GM18868 (cell line): Measurements from ENCODE around the gene ATP13A1.
"Not testable (repeated sequence)": the region's sequence is repeated elsewhere in the genome, so short reads cannot be mapped to it uniquely, and the experiment has no call there.

ENCODE experiments used
- ATAC-seq: cut with Tn5 transposase; IDR thresholded peaks from one replicate; pipeline ENCODE4 v1.9.1; 2021; ENCODE audit warnings: mild to moderate bottlenecking, moderate library complexity; ENCODE audit not compliant: unreplicated experiment

Gene ATP13A1

DNA sequence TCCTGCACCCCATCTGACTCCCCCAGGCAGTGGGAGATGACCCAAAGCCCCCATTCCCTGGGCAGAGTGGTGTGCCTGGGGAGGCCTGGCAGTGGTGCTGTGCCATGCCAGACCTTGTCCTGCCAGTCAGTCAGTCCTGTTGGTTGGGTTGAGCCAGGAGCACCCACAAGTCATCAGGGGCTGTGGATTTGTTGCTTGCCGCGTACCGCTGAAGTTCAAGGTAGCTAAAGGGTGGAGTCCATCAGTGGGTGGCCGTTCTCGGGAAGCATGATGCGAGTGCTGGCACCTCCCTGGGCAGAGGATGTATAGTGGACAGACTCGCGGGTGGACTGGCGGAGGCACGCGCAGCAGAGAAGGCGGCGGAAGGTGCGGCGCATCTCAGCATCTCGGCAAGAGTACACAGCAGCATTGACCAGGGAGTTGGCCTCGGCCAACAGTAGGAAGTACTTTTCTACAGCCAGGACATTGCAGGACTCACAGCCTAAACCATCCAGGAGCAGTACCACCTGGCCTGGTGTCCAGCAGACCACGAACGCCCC is 39.4 kb downstream of the ATP13A1 start:
- ATAC-seq: no peak

DNA sequence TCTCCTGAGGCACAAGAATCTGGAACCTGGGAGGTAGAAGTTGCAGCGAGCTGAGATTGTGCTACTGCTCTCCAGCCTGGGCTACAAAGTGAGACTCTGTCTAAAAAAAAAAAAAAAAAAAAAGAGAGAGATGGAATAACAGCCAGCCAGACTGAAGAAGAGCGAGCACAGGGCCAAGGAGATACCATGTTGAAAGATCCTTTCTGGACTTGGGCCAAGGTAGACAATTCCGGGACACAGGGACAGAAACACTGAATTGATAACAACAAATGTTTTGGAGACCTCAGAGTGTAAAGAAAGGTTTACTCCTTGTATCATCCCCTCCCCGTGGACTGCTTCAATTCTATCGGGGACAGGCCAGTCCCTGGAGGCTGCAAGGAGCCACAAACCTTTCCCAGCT is 40.1 kb downstream of the ATP13A1 start:
- ATAC-seq: no peak

DNA sequence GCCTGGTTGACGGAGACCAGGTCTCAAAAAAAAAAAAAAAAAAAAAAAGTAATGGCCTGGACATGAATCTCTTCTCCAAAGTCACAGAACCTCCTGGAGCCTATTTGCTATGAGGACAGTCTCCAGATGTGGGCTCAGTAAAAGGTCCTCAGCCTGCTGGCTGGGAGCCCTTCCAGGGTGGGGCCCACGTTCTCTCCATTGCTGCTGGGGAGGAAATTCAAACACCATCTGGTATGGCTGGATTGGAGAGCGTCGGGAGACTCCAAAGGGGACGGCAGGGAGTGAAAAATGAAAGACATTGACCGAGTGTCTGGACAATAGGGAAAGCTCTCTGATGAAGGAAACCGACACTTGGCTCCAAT is 43.6 kb downstream of the ATP13A1 start:
- no peak for ATAC-seq

DNA sequence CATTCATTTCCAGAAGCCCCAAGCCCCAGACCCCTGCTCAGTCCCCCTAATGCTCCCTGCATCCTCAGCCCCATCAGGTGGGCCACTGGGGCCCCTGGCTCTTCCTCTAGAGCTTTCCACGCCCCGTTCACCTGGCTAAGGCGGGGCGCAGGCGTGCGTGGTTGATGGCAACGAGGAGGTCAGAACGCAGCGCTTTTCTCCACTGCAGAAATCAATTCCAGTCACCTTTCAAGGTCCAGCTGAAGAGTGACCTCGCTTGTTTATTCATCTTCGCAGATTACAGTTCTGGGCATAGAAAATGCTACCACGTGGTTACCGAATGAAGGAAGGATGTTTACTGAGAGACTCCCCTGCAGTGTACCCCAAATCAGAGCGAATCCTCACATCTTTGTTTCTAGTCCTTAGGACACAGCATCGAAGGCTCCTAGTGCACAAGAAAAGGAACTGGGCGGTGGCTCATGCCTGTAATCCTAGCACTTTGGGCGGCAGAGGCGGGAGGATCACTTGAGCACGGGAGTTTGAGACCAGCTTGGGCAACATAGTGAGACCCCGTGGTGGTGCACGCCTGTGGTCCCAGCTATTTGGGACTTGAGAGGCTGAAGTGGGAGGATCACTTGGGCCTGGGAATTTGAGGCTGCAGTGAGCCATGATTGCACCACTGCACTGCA is 44.2 kb downstream of the ATP13A1 start:
- no peak for ATAC-seq

DNA sequence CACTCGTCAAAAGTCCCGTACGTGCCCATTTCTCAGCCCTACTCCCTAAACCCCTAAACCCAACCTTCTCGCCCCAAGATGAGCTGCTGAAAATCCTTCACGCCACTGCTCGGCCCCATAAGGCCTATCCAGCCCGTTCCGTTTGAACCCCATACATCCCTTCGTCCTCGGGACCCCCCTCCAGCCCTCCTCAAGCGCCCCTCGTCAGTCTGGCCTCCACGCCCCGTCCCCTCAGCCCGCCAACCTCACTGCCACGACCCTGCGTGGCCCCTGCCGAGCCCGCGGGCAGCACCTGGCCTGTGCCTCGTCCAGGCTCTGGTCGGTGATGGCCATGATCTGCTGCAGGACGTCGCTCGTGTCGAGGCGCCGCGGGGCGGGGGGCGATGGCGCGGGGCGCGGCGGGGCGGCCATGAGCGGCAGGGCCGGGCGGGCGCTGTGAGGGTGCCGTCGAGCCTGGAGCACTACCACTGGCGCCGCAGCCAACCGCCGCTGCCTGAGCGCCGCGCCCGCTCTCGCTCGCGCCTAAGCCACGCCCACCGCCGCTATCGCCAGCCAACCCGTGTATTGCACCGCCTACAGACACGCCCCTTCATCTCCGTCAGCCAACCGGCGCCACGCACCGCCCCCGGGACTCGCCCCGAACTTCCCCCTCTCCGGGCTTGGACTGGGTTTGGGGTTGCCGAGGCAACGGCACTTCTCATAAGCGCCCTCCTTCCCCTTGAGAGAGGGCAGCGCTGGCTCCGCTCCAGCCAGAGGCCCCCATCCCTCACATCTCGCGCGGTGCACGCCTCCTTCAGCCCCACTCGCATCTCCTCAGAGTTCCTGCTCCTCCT is 45.0 kb downstream of the ATP13A1 start, which contains the start of gene PBX4:
Gene PBX4, minus strand, starts transcription at position 469 of the 833 bp plus-strand sequence. Its CDS starts 58 bp downstream, at position 411.
- peak; percentile 99 for ATAC-seq

DNA sequence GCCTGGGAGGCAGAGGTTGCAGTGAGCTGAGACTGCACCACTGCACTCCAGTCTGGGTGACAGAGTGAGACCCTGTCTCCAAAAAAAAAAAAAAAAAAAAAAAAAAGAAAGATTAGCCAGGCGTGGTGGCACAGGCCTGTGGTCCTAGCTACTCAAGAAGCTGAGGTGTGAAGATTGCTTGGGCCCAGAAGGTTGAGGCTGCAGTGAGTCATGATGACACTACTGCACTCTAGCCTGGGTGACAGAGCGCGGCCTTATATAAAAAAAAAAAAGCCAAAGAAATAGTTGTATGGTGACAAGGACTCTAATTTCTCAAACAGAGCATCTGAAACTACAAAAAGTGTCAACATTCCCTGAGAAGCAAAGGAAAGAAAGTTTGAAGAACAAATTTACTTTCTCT is 48.4 kb downstream of the ATP13A1 start:
- ATAC-seq: no peak

DNA sequence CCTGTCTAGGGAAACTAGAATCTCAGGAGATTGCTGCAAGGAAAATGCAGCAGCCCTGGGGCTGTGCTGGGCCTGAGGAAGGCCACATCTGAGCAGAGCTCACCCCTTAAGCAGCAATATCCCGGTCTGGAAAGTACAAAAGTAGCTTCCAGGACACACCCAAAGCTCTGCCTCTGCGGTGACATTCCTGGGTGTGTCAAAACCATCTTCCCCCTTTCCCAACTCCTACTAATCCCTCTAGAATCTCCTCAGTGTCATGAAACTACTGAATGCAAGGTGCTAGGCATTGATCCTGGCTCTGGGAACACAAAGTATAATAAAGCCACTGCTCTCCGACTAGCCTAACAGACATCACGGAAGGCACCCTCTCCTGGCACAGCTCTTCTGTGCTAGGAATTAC is 50.0 kb downstream of the ATP13A1 start:
- no peak for ATAC-seq

DNA sequence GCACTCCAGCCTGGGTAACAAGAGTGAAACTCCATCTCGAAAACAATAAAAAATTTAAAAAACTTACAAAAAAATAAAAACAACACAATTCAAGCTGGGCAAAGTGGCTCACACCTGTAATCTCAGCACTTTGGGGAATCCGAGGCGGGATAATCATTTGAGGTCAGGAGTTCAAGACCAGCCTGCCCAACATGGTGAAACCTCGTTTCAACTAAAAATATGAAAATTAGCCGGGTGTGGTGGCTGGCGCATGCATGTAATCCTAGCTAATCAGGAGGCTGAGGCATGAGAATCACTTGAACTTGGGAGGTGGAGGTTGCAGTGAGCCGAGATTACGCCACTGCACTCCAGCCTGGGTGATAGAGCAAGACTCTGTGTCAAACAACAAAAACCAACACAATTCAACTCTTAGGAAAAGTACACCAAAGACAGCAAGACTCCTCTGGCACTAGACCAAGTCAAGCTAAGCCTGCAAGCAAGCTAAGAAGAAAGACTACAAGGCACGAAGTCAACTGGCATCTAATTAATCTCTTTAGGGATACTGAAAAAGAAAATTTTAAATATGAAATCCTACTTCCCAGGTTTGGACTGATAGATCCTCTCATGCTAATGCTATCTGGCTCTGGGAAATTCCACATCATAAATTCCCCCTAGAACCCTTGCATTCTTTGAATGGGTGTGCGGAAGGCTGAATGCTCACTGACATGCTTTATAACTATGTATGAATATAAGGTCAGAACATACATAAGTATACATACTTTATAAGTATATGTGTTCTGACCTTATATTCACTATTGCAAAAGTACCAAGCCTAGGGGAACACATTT is 52.9 kb downstream of the ATP13A1 start:
- no peak for ATAC-seq

DNA sequence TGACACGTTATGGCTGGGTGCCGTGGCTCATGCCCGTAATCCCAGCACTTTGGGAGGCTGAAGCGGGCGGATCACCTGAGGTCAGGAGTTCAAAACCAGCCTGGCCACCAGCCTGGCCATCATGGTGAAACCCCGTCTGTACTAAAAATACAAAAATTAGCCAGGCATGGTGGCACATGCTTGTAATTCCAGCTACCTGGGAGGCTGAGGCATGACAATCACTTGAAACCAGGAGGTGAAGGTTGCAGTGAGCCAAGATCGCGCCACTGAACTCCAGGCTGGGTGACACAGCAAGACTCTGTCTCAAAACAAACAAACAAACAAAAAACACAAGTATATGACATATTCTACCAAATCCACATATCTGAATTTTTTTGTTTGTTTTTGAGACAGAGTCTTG is 56.8 kb downstream of the ATP13A1 start:
- ATAC-seq: not testable (repeated sequence)

DNA sequence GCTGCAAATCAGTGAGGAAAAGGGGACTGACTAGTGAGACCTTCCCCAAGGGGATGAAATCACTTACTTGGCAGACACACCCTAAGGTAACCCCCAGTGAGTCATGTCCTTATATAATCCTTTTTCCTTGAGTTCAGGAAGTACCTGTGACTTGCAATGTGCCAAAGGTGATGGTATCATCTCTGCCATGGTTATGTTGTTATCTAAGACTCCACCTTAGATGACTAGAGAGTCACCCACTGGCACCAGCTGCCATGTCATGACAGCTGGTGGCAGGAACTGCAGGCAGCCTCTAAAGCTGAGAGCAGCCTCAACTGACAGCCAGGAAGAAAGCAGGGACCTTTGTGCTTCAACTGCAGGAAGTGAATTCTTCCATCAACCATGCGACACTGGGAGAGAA is 57.5 kb downstream of the ATP13A1 start:
- ATAC-seq: no peak

DNA sequence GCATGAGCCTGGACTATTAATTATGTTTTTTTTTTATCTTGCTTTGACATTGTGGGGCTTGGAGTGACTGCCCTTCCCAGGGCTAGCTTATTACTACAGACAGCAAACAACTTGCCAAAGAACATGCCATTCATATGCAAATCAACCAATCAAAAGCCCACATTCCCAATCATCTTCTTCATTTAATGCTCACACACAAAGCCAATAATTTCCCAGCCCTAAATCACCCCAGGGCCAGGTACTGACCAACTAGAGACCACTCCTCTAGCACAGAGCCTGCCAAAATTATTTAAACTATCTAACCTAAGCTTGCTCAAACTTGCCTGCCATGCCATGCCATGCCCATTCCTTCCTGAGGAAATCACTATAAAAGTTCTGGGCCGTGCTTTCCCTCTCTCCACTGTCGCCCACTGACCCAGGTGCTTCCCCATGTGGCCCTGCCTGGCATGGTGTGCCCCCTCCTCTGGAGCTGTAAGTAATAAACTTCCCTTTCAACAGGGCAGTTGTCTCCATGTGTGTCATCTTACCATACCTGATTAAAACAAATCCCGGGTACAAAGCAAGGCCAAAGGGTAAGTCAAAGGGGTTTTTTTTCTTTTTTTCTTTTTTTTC is 60.7 kb downstream of the ATP13A1 start:
- no peak for ATAC-seq

DNA sequence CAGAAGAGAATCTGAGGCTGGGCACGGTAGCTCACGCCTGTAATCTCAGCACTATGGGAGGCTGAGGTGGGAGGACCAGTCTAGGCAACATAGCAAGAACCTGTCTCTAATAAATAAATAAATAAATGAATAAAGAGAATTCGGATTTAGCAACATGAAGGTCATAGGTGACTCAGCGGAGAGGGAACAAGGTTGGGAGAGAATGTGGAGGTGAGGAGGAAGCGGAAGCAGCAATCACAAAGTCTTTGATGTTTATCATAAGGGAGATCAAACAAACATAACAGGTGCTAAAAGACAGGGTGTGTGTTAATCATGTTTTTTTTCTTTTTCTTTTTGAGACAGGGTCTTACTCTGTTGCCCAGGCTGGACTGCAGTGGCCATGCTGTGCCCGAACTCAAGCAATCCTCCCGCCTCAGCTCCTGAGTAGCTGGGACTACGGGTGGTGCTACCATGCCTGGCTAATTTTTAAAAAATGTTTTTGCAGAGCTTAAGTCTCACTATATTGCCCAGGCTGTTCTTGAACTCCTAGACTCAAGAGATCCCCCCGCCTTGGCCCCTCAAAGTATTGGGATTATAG is 61.3 kb downstream of the ATP13A1 start:
- no peak for ATAC-seq

DNA sequence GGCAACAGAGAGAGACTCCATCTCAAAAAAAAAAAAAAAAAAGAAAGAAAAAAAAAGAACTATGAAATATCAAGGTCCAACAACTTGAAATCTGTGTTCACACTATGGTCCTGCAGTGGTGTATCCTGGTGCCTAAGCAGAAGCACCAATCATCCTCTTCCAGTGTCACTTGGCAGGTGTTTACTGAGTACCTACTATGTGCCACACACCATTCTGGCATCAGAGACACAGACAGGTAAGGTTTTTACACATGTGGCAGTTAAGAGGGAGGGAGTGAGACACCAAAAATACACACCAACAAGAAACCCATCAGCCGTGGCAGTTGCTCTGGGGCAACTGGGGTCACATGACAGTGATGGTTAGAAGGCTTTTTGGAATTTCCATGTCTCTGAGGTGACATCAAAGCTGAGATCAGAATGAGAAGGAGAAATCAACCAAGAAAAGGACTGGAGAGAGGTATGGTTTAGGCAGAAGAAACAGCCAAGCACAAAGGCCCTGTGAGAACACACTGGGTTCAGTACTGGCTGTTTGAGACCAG is 62.6 kb downstream of the ATP13A1 start:
- no peak for ATAC-seq

DNA sequence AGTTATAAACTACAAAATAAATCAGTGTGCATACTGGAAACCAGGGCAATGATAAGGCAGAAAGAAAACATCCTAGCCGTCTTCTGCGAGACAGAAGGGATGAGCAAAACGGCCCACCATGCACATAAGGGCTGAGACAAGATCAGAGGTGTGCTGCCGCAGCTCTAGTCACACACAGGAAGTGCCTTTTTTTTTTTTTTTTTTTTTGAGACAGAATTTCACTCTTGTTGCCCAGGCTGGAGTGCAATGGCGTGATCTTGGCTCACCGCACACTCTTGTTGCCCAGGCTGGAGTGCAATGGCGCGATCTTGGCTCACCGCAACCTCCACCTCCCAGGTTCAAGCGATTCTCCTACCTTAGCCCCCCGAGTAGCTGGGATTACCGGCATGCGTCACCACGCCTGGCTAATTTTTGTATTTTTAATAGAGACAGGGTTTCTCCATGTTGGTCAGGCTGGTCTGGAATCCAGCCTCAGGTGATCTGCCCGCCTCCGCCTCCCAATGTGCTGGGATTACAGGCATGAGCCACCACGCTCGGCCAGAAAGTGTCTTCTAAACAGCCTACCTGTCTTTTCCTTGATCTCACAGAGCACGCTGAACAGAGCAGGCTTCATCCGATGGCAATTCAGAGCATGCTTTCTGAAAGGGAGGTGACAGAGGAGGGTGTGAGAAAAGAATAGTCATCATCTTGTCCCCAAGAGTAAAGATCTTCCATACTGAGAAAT is 64.6 kb downstream of the ATP13A1 start:
- not testable (repeated sequence) for ATAC-seq

DNA sequence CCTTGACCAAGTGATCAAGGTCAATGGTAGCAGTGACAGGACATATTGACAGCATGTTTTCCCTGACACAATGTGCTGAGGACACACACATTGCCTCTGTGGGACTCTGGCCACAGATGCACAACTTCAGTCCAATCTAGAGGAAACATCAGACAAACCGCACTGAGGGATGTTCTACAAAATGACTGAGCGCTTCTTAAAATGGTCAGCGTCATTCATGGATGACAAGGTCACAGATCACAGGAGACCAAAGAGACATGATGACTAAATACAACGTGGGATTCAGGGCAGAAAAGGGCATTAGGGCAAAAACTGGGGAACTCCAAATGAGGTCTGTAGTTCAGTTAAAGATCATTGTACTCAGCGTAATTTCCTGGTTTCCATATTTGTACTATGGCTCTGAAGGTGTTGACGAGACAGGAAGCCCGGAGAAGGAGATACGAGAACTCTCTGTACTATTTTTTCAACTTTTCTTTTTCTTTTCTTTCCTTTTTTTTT is 65.6 kb downstream of the ATP13A1 start:
- peak; percentile 68 for ATAC-seq
